Stimulated activated CD8-positive, alpha-beta memory T cell treated with anti-CD3 and anti-CD28 coated beads, Interleukin-12 subunit alpha, Interleukin-12 subunit beta, amount 100 ng/mL, for 24 hours (primary cell): ENCODE results near the gene ZNF318.
"Not testable (repeated sequence)": the region's sequence is repeated elsewhere in the genome, so short reads cannot be mapped to it uniquely, and the experiment has no call there.

Experiments
- DNase-seq: peaks from one replicate; pipeline ENCODE4 v3.0.0-alpha.2; 2020; ENCODE audit errors: extremely low read depth

The ZNF318 gene

DNA sequence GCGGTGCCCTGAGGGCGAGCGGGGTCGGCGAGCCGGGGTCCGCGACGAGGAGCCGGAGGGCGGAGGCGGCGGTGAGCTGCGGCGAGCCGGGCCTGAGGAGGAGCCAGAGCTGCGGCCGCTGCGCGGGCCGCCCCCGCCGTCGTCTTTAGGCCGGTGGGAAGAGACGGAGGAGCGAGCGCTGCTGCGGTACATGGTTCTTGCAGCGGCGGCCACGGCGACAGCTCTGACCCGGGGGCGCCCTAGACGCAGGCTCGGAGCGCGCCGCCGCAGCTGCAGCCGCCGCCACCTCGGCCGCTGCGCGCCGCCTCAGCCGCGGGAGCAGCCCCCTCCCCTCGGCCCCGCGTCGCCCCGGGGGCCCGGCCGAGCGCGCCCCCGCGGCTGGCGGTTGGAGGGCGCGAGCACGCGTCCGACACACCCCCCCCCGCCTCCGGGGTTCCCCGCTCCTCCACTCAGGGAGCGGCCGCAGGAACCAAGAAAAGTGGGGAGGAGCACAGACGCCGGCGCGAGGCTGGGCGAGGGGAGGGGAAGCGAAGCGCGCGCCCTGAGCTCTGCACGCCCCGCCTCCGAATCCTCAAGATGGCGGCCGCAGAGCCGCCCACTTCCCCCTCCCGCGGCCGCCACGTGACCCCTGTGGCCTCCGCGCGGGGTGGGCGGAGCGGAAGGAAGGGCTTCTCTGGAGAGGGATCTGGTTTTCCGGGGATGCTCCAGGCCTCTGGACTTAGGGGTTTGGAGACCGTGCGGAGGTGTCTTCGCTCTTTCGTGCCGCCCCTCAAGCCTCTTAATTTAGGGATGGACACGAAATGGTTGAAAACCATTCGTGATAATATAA lies at the start of gene ZNF318:
Gene ZNF318 (minus strand): TSS at position 474 of the 829 bp plus-strand sequence. CDS start 282 bp downstream, at position 192.
- DNase-seq = peak; percentile 86

DNA sequence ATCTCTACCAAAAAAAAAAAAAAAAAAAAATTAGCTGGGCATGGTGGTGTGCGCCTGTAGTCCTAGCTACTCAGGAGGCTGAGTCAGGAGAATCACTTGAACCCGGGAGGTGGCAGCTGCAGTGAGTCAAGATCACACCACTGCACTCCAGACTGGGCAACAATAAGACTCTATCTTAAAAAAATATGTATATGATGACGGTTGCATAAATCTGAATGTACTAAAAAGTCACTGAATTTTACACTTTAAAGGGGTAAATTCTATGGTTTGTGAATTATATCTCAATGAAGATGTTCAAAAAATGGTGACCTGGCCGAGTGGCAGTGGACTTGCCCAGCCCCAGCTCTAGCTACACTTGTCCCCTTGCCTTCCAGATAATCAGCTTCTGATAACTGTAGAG lies 47.5 kb upstream of the ZNF318 start:
- no peak for DNase-seq

GRCh38 chr6:43415275-43415674 lies 45.8 kb upstream of the ZNF318 start:
- DNase-seq = not testable (repeated sequence)

- DNase-seq = no peak
Measured at GRCh38 chr6:43413002-43413401, 43.6 kb upstream of the ZNF318 start.

GRCh38 chr6:43412541-43412940 lies 43.1 kb upstream of the ZNF318 start:
- DNase-seq = no peak

DNA sequence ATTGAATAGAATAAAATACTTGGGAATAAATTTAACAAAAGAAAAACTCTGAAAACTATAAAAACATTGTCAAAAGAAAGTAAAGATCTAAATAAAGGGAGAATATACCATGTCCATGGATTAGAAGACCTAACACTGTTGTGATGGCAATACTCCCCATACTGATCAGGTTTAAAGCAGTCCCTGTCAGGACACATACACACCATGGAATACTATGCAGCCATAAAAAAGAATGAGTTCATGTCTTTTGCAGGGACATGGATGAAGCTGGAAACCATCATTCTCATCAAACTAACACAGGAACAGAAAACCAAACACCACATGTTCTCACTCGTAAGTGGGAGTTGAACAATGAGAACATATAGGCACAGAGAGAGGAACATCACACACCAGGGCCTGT lies 41.3 kb upstream of the ZNF318 start:
- not testable (repeated sequence) for DNase-seq

GRCh38 chr6:43408259-43408658 lies 38.8 kb upstream of the ZNF318 start:
- DNase-seq = no peak

- no peak for DNase-seq
Measured at GRCh38 chr6:43407296-43407695, 37.8 kb upstream of the ZNF318 start.

GRCh38 chr6:43405354-43405753 lies 35.9 kb upstream of the ZNF318 start:
- DNase-seq = no peak

GRCh38 chr6:43402820-43403219 lies 33.4 kb upstream of the ZNF318 start:
- no peak for DNase-seq

GRCh38 chr6:43401730-43402129 lies 32.3 kb upstream of the ZNF318 start:
- no peak for DNase-seq

DNA sequence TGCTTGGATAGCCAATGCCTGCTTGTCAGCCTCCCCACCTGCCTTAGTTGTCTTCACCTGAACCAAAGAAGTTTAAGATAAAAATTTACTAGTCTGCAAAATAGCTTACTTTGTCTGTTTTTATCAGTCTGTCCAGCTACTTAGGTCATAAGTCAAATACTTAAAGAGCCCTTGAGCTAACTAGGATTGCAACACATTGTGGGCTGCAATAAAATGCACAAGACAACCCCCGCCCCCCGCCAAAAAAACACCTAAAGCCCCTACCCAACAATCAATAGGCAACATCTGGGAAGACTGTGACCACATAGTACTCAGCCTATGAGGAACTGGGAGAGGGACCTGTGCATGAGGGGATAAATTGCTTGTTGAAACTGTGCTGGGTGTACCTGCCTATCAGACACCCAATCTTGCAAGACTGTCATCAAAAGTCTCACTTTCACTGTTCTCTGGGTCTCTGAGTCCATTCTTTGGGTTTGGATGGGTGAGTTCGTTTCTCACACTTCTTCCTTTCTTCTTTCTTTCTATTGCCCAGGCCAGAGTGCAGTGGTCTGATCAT lies 30.6 kb upstream of the ZNF318 start:
- no peak for DNase-seq

DNA sequence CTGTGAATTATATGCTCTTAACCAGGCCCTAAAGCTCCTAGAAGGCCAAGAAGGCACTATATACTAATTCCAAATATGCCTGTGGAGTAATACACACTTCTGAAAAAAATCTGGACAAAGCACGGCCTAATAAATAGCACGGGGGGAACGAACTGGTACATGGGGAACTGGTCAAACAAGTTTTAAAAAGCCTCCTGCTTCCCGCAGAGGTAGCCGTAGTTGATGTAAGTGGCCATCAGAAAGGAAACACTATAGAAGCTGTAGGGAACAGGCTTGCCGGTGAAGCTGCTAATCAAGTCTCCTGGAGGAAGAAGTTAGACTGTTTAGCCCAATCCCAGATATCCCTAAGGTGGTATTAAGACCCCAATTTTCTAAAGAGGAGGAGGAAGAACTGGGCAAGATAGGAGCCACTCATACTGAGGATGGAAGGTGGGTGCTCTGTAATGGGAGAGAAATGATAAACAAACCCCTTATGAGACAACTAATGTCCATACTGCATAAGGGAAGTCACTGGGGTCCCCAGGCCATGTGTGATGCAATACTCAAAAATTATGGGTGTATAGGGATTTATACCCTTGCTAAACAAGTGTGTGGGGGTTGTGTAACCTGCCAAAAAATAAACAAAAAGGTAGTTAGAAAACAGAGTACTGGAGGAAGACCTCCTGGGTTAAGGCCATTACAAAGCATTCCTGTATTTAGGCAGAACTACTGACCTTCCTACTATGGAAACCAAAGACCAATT lies 27.1 kb upstream of the ZNF318 start:
- DNase-seq = no peak

- no peak for DNase-seq
Measured at GRCh38 chr6:43395776-43396175, 26.3 kb upstream of the ZNF318 start.

- DNase-seq = no peak
Measured at GRCh38 chr6:43394982-43395381, 25.5 kb upstream of the ZNF318 start.

- no peak for DNase-seq
Measured at GRCh38 chr6:43393602-43394001, 24.2 kb upstream of the ZNF318 start.

GRCh38 chr6:43393133-43393532 lies 23.7 kb upstream of the ZNF318 start:
- not testable (repeated sequence) for DNase-seq

DNA sequence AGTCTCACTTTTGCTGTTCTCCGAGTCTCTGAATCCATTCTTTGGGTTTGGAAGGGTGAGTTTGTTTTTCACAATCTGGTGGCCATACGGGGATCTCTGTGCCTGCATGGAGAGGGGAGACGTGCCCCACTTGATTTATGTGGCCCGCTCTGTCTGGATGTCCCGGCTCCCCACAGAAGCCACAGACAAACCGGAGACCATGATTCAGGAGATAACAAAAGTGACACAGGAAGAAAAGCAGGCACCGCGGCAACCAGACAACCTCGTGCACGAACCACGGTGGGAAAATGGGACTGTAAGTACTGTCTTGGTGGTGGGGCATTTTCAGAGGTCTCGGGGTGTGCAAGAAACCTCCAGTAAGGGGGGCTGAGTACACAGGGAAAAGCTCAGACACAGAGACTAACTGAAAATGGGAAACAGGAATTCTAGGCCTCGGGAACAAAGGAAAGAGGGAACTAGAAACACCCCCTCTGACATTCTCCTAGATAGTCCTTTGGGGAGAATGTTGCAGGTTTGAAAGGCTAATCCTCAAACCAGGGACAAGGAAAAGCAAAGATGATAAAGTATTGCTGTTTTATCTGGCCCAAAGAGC lies 22.1 kb upstream of the ZNF318 start:
- no peak for DNase-seq

GRCh38 chr6:43390753-43391439 lies 21.4 kb upstream of the ZNF318 start:
- not testable (repeated sequence) for DNase-seq

DNA sequence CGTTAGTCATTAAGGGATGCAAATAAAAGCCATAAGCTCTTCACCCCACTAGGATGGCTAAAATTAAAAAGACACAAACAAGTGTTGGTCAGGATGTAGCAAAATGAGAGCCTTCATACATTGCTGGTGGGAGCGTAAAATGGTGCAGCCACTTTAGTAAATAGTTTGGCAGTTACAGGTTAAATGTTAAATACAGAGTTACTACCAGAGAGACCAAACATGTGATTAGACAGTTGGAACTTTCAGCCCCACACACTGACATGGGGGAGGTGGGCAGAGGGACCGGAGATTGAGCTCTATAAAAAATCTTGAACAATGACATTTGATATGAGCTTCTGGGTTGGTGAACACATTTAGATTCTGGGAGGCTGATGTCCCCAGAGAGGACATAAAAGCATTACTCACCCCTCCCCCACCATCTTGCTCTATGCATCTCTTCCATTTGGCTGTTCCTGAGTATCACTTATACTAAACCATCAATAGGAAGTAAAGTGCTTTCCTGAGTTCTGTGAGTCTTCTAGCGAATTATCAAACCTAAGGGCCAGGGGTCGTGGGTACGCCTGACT lies 20.4 kb upstream of the ZNF318 start:
- no peak for DNase-seq

DNA sequence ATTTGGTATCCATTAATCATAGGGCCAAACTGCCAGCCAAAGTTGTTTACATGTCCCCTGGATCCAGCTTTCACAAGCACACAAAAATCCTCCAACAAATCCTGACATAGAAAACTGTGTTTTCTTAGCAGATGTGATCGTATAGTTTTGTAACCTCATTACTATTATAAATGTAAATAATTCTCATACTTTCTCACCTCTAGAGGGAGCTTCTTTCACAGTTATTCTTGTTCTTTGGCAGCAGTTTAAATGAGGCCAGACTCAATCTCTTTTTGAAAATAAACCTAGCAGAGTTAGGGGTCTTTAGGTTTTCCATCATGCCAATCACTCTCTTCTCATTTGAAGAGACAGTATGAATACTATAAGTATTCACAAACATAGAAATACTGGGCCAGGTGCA lies 17.0 kb upstream of the ZNF318 start:
- no peak for DNase-seq
